ENCODE results near the gene SLC7A14.

The SLC7A14 gene

GRCh38 chr3:170488802-170489201 is 97.1 kb downstream of the SLC7A14 start:
- no peak for TF ChIP-seq TAF1 (IDR thresholded peaks at IDR 0.05; ENCODE audit: borderline replicate concordance, insufficient read depth, low read length)
- TF ChIP-seq, protein P1, sequence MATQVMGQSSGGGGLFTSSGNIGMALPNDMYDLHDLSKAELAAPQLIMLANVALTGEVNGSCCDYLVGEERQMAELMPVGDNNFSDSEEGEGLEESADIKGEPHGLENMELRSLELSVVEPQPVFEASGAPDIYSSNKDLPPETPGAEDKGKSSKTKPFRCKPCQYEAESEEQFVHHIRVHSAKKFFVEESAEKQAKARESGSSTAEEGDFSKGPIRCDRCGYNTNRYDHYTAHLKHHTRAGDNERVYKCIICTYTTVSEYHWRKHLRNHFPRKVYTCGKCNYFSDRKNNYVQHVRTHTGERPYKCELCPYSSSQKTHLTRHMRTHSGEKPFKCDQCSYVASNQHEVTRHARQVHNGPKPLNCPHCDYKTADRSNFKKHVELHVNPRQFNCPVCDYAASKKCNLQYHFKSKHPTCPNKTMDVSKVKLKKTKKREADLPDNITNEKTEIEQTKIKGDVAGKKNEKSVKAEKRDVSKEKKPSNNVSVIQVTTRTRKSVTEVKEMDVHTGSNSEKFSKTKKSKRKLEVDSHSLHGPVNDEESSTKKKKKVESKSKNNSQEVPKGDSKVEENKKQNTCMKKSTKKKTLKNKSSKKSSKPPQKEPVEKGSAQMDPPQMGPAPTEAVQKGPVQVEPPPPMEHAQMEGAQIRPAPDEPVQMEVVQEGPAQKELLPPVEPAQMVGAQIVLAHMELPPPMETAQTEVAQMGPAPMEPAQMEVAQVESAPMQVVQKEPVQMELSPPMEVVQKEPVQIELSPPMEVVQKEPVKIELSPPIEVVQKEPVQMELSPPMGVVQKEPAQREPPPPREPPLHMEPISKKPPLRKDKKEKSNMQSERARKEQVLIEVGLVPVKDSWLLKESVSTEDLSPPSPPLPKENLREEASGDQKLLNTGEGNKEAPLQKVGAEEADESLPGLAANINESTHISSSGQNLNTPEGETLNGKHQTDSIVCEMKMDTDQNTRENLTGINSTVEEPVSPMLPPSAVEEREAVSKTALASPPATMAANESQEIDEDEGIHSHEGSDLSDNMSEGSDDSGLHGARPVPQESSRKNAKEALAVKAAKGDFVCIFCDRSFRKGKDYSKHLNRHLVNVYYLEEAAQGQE (IDR thresholded peaks at IDR 0.05; ENCODE audit: insufficient read depth in 1 of 2, low read depth in 2 of 2, low read length in 2 of 2) = no peak
- TF ChIP-seq FOXP2 (optimal IDR thresholded peaks at IDR 0.05; ENCODE audit: borderline replicate concordance, extremely low read depth, extremely low read length, insufficient read depth) = no peak
- TF ChIP-seq POLR2AphosphoS5 (IDR thresholded peaks at IDR 0.05; ENCODE audit: low read depth, low read length) = no peak
- no peak for TF ChIP-seq SIN3A (IDR thresholded peaks at IDR 0.05; ENCODE audit: borderline replicate concordance, insufficient read depth, low read length)

- TF ChIP-seq, protein P1 (IDR thresholded peaks at IDR 0.05; ENCODE audit: insufficient read depth in 1 of 2, low read depth in 2 of 2, low read length in 2 of 2) = no peak
These were observed 98.8 kb downstream of the SLC7A14 start for GRCh38 chr3:170487031-170487430.

GRCh38 chr3:170486398-170486797 is 99.5 kb downstream of the SLC7A14 start:
- TF ChIP-seq, protein P1 (IDR thresholded peaks at IDR 0.05; ENCODE audit: insufficient read depth in 1 of 2, low read depth in 2 of 2, low read length in 2 of 2) = no peak
- TF ChIP-seq POLR2AphosphoS5 (IDR thresholded peaks at IDR 0.05; ENCODE audit: low read depth, low read length) = no peak
- TF ChIP-seq SIN3A (IDR thresholded peaks at IDR 0.05; ENCODE audit: borderline replicate concordance, insufficient read depth, low read length) = no peak
- no peak for TF ChIP-seq TAF1 (IDR thresholded peaks at IDR 0.05; ENCODE audit: borderline replicate concordance, insufficient read depth, low read length)
- TF ChIP-seq FOXP2 (optimal IDR thresholded peaks at IDR 0.05; ENCODE audit: borderline replicate concordance, extremely low read depth, extremely low read length, insufficient read depth) = no peak

GRCh38 chr3:170485696-170486095 is 100.2 kb downstream of the SLC7A14 start:
- TF ChIP-seq FOXP2 (optimal IDR thresholded peaks at IDR 0.05; ENCODE audit: borderline replicate concordance, extremely low read depth, extremely low read length, insufficient read depth) = no peak
- no peak for TF ChIP-seq TAF1 (IDR thresholded peaks at IDR 0.05; ENCODE audit: borderline replicate concordance, insufficient read depth, low read length)
- TF ChIP-seq POLR2AphosphoS5 (IDR thresholded peaks at IDR 0.05; ENCODE audit: low read depth, low read length) = no peak
- no peak for TF ChIP-seq SIN3A (IDR thresholded peaks at IDR 0.05; ENCODE audit: borderline replicate concordance, insufficient read depth, low read length)
- TF ChIP-seq, protein P1 (IDR thresholded peaks at IDR 0.05; ENCODE audit: insufficient read depth in 1 of 2, low read depth in 2 of 2, low read length in 2 of 2) = no peak

- TF ChIP-seq FOXP2 (optimal IDR thresholded peaks at IDR 0.05; ENCODE audit: borderline replicate concordance, extremely low read depth, extremely low read length, insufficient read depth) (no peak), TAF1 (IDR thresholded peaks at IDR 0.05; ENCODE audit: borderline replicate concordance, insufficient read depth, low read length) (no peak), SIN3A (IDR thresholded peaks at IDR 0.05; ENCODE audit: borderline replicate concordance, insufficient read depth, low read length) (no peak), POLR2AphosphoS5 (IDR thresholded peaks at IDR 0.05; ENCODE audit: low read depth, low read length) (no peak)
- TF ChIP-seq, protein P1 (IDR thresholded peaks at IDR 0.05; ENCODE audit: insufficient read depth in 1 of 2, low read depth in 2 of 2, low read length in 2 of 2) = no peak
These were observed 100.6 kb downstream of the SLC7A14 start for GRCh38 chr3:170485294-170485693.

Measured in PFSK-1 (cell line).